Lower lobe of right lung (tissue), 2 donors: ENCODE data around the gene SDK1. TPM values are rescaled to one million over a fixed set of nuclear protein-coding genes. Genes with fewer than 3 reads are reported as not detected.
"Not testable (repeated sequence)": the region's sequence is repeated elsewhere in the genome, so short reads cannot be mapped to it uniquely, and the experiment has no call there.

Experiments used
- ATAC-seq, 2 donors: fragments of 200-7000 bp; cut with Tn5 transposase; one replicate each; pipeline ENCODE4 v1.9.1; 2020 to 2022; ENCODE audit warnings: mild to moderate bottlenecking in 2 of 2, moderate library complexity in 2 of 2
- DNase-seq: peaks from one replicate; pipeline ENCODE4 v3.0.0-alpha.2; 2020
- H3K27ac ChIP-seq: fragments of 200-600 bp; one replicate; pipeline ENCODE4 v1.8.0; 2022
- H3K27me3 ChIP-seq: fragments of 200-600 bp; one replicate; pipeline ENCODE4 v1.8.0; 2022; ENCODE audit warnings: low read depth
- H3K36me3 ChIP-seq: fragments of 200-600 bp; one replicate; pipeline ENCODE4 v1.8.0; 2022; ENCODE audit warnings: mild to moderate bottlenecking
- H3K4me1 ChIP-seq: fragments of 200-600 bp; one replicate; pipeline ENCODE4 v1.8.0; 2022
- H3K4me3 ChIP-seq: fragments of 200-600 bp; one replicate; pipeline ENCODE4 v1.8.0; 2022; ENCODE audit warnings: mild to moderate bottlenecking
- H3K9me3 ChIP-seq: fragments of 200-600 bp; one replicate; pipeline ENCODE4 v1.8.0; 2022
- CTCF ChIP-seq: fragments of 200-600 bp; IDR thresholded peaks from one replicate; pipeline ENCODE4 v1.8.0; 2022; ENCODE audit warnings: antibody characterized with exemption, mild to moderate bottlenecking
- intact Hi-C: fragments of 100-400 bp; cut with DNase I; formaldehyde crosslinking; loops from one replicate; pipeline ENCODE4 v1.11.0; 2022
- total RNA-seq: library from RNA; stranded (reverse); fragmentation: NEBNext Ultra II Directional; extraction: Animal tissue kit (Norgen Biotek cat#: 25700); gene quantifications from one replicate; pipeline ENCODE4 v1.2.1, GENCODE V29; 2021
- donor health status: DM: no; HTN: yes; CAD: no; lungs with severe emphysema.

SDK1 gene
- total RNA-seq, 1 donor from 2014 or later: 10.0 TPM

- H3K4me1 ChIP-seq: no peaks in the 10 kb centered on the region
- H3K27ac ChIP-seq: no peak overlapping the region
- no peaks in the 10 kb centered on the region for H3K9me3 ChIP-seq
- H3K27me3 ChIP-seq: no peaks in the 10 kb centered on the region
- H3K36me3 ChIP-seq: no peaks in the 10 kb centered on the region
- TF ChIP-seq CTCF: no peak
- ATAC-seq (no peak), DNase-seq (no peak)
- intact Hi-C loops: no loop called here
- no peak overlapping the region for H3K4me3 ChIP-seq
These were observed 627.9 kb downstream of the SDK1 start for GRCh38 chr7:3928727-3929515.

DNA sequence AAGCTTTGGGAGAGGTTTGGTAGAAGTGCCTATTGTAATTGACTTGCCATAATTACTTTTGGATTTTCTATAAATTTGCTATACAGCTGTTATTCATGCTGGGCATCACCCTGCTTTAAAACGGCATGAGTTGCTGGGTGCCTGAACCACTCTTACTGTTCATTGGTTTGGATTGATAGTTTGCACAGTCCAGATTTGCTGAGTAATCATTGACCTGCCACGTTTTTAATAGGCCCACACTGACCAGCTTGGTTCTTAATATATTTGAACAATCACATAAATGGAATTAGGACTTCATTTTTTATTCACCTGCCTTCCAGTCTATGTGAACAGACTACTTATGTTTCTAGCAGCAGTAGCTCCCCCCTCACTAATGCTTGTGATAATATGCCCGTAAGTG, 630.8 kb downstream of the SDK1 start:
- ATAC-seq: no peak
- DNase-seq: no peak
- Histone ChIP-seq H3K36me3 (no peaks in the 10 kb centered on the region), H3K9me3 (no peaks in the 10 kb centered on the region), H3K27me3 (no peaks in the 10 kb centered on the region), H3K4me1 (no peaks in the 10 kb centered on the region), H3K4me3 (no peak overlapping the region), H3K27ac (no peak overlapping the region)
- intact Hi-C loops: no loop called here
- no peak for TF ChIP-seq CTCF

GRCh38 chr7:3937146-3937545, 636.1 kb downstream of the SDK1 start:
- Histone ChIP-seq H3K27ac (no peak overlapping the region), H3K4me1 (no peaks in the 10 kb centered on the region), H3K36me3 (no peaks in the 10 kb centered on the region), H3K9me3 (no peaks in the 10 kb centered on the region), H3K4me3 (no peak overlapping the region), H3K27me3 (no peaks in the 10 kb centered on the region)
- no peak for TF ChIP-seq CTCF
- ATAC-seq (no peak), DNase-seq (no peak)
- intact Hi-C loops: no loop called here

- Histone ChIP-seq H3K27me3 (no peaks in the 10 kb centered on the region), H3K36me3 (no peaks in the 10 kb centered on the region), H3K9me3 (no peaks in the 10 kb centered on the region), H3K4me3 (no peak overlapping the region), H3K4me1 (no peaks in the 10 kb centered on the region), H3K27ac (no peak overlapping the region)
- TF ChIP-seq CTCF: no peak
- intact Hi-C loops: no loop called here
- no peak for ATAC-seq
- no peak for DNase-seq
These were observed 636.6 kb downstream of the SDK1 start for GRCh38 chr7:3937605-3938004.

- H3K27ac ChIP-seq: peak overlapping the region; percentile 60
- H3K27me3 ChIP-seq, H3K36me3 ChIP-seq, intact Hi-C loops, DNase-seq, ATAC-seq, H3K9me3 ChIP-seq, H3K4me3 ChIP-seq, H3K4me1 ChIP-seq: not testable (repeated sequence)
These were observed 640.7 kb downstream of the SDK1 start for GRCh38 chr7:3941706-3942105.

DNA sequence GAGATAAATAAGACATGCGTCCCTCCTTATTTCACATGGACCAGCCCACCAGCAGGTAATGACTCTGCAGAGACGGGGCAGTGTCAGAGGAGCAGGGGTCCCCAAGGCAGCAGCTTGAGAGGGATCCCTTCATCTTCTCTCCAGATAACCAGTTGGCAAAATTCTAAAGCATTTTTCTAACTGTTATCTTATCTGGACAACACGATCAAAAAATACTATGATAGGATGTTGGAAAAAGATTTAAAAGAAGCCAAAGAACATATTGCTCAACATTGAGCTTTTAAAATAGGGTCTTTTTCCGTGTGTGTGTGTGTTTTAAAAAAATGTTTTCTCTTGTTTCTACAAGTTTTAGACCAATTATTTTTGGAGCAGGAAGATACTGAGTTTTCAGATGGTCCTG, 641.2 kb downstream of the SDK1 start:
- Histone ChIP-seq H3K36me3 (no peaks in the 10 kb centered on the region), H3K4me1 (peaks cover 9% of the 10 kb centered on the region), H3K27ac (peak overlapping the region; percentile 60), H3K27me3 (no peaks in the 10 kb centered on the region), H3K9me3 (no peaks in the 10 kb centered on the region), H3K4me3 (no peak overlapping the region)
- DNase-seq: no peak
- TF ChIP-seq CTCF: no peak
- intact Hi-C loops: no loop called here
- no peak for ATAC-seq
